HCT116 (cell line): ENCODE measurements around the gene CKAP2L. TPM values are rescaled to one million over a fixed set of nuclear protein-coding genes. Genes with fewer than 3 reads are reported as not detected.

Experiments used
- ATAC-seq: fragments of 200-7000 bp; cut with Tn5 transposase; 2 replicates; pipeline ENCODE4 v1.9.1; 2020; ENCODE audit warnings: mild to moderate bottlenecking, moderate library complexity
- BruUV-seq: library from RNA; stranded (reverse); fragments of 400-500 nt; replicated peaks from 2 replicates; lab custom pipeline; 2021; lab: Mats Ljungman, UMichigan
- CTCF ChIA-PET: fragments of 300-600 bp; sonication (Branson Sonifier 250); formaldehyde crosslinking; loops from one replicate; lab custom pipeline; 2021; ENCODE audit warnings: antibody characterized with exemption; lab: Charles Lee
- POLR2A ChIA-PET: fragments of 300-600, 350-600 bp; sonication (Branson Sonifier 250); formaldehyde crosslinking; loops from one replicate; lab custom pipeline; 2021; ENCODE audit warnings: antibody characterized with exemption; lab: Charles Lee
- RAD21 ChIA-PET, 2 experiments: fragments of 300-600 bp; sonication (Branson Sonifier 250); formaldehyde crosslinking; loops; one replicate each; lab custom pipeline; 2023; ENCODE audit warnings: low total read pairs in 2 of 2; ENCODE audit not compliant: uncharacterized antibody in 2 of 2, unreplicated experiment in 2 of 2, low non-redundant PET in 1 of 2; lab: Charles Lee
- DNase-seq: peaks from one replicate; pipeline ENCODE4 v3.0.0-alpha.2; 2010; ENCODE audit warnings: low read depth, low spot score
- H2AFZ ChIP-seq: fragments of 200-600 bp; shearing (Covaris generic), sonication (generic); 2 replicates; pipeline ENCODE4 v1.6.1; 2017; ENCODE audit warnings: low read depth, mixed run types, mixed read lengths, antibody characterized with exemption, low read length; ENCODE audit not compliant: poor library complexity, severe bottlenecking
- H3K27ac ChIP-seq: 2 replicates; pipeline ENCODE4 v1.5.1; 2012; ENCODE audit warnings: low read depth, low read length
- H3K27me3 ChIP-seq: fragments of 200-600 bp; sonication (generic); 2 replicates; pipeline ENCODE4 v1.6.1; 2016; ENCODE audit warnings: mixed run types, low read length, mixed read lengths; ENCODE audit not compliant: insufficient read depth
- H3K36me3 ChIP-seq, 2 experiments: fragments of 200-500 bp in 1 of 2; fragments of 200-600 bp in 1 of 2; sonication (Bioruptor generic) in 1 of 2; sonication (generic) in 1 of 2; 2 replicates each; pipeline versions ENCODE4 v1.5.1 to v1.6.1; 2014 to 2016; ENCODE audit warnings: low read length in 2 of 2, inconsistent platforms in 1 of 2, mixed read lengths in 1 of 2, mixed run types in 1 of 2; ENCODE audit not compliant: insufficient read depth in 2 of 2, control insufficient read depth in 1 of 2
- H3K4me1 ChIP-seq, 2 experiments: fragments of 200-600 bp in 1 of 2; sonication (generic) in 1 of 2; 2 replicates each; pipeline versions ENCODE4 v1.5.1 to v1.6.1; 2012 to 2017; ENCODE audit warnings: low read length in 2 of 2, inconsistent platforms in 1 of 2, mild to moderate bottlenecking in 1 of 2, mixed read lengths in 1 of 2, mixed run types in 1 of 2, moderate library complexity in 1 of 2; ENCODE audit not compliant: insufficient read depth in 2 of 2, control insufficient read depth in 1 of 2
- H3K4me2 ChIP-seq: fragments of 200-600 bp; sonication (generic); 2 replicates; pipeline ENCODE4 v1.6.1; 2017; ENCODE audit warnings: mixed run types, low read length, mixed read lengths
- H3K4me3 ChIP-seq, 2 experiments: fragments of 200-600 bp in 1 of 2; sonication (generic) in 1 of 2; replicated peaks in 1 of 2; 2 replicates each; pipeline ENCODE4 v1.5.1; 2011 to 2016; ENCODE audit warnings: low read length in 2 of 2, control low read depth in 1 of 2, low read depth in 1 of 2, mild to moderate bottlenecking in 1 of 2, mixed read lengths in 1 of 2, mixed run types in 1 of 2
- H3K79me2 ChIP-seq: fragments of 200-600 bp; sonication (generic); 2 replicates; pipeline ENCODE4 v1.6.1; 2017; ENCODE audit warnings: mild to moderate bottlenecking, mixed run types, low read length, moderate library complexity, mixed read lengths; ENCODE audit not compliant: insufficient read depth
- H3K9ac ChIP-seq: fragments of 200-600 bp; sonication (generic); 2 replicates; pipeline ENCODE4 v1.6.1; 2016; ENCODE audit warnings: low read length, mixed read lengths
- H3K9me2 ChIP-seq: fragments of 200-600 bp; sonication (generic), shearing (Covaris generic); 2 replicates; pipeline ENCODE4 v1.6.1; 2017; ENCODE audit warnings: mixed run types, mild to moderate bottlenecking, moderate library complexity; ENCODE audit not compliant: insufficient read depth
- H3K9me3 ChIP-seq, 2 experiments: fragments of 200-500 bp in 1 of 2; fragments of 200-600 bp in 1 of 2; sonication (Bioruptor generic) in 1 of 2; sonication (generic) in 1 of 2; 2 replicates each; pipeline ENCODE4 v1.6.1; 2014 to 2017; ENCODE audit warnings: low read length in 2 of 2, mixed read lengths in 2 of 2, inconsistent platforms in 1 of 2, low read depth in 1 of 2, mild to moderate bottlenecking in 1 of 2, mixed run types in 1 of 2, moderate library complexity in 1 of 2; ENCODE audit not compliant: control insufficient read depth in 1 of 2, insufficient read depth in 1 of 2
- H4K20me1 ChIP-seq: fragments of 200-600 bp; sonication (generic), shearing (Covaris generic); 2 replicates; pipeline ENCODE4 v1.6.1; 2017; ENCODE audit warnings: mixed run types, mild to moderate bottlenecking, moderate library complexity; ENCODE audit not compliant: insufficient read depth
- CBX3 ChIP-seq: IDR thresholded peaks from 2 replicates; pipeline ENCODE4 v1.6.1; 2012; ENCODE audit warnings: low read depth
- CTCF ChIP-seq, 3 experiments: fragments of 200-600 bp in 1 of 3; sonication (generic) in 1 of 3; IDR thresholded peaks in 2 of 3; conservative IDR thresholded peaks in 1 of 3; 2 replicates each; pipeline ENCODE4 v1.5.1; 2012 to 2017; ENCODE audit warnings: low read depth in 2 of 3, low read length in 2 of 3, antibody characterized with exemption in 1 of 3, borderline replicate concordance in 1 of 3, control low read depth in 1 of 3, mild to moderate bottlenecking in 1 of 3, mixed read lengths in 1 of 3, mixed run types in 1 of 3, moderate library complexity in 1 of 3; ENCODE audit not compliant: insufficient read depth in 1 of 3
- EGR1 ChIP-seq: IDR thresholded peaks from 2 replicates; pipeline ENCODE4 v1.6.1; 2012; ENCODE audit warnings: low read depth
- ELF1 ChIP-seq: IDR thresholded peaks from 2 replicates; pipeline ENCODE4 v1.6.1; 2012; ENCODE audit warnings: low read depth, borderline replicate concordance
- EZH2 ChIP-seq: fragments of 200-600 bp; sonication (generic); IDR thresholded peaks from 2 replicates; pipeline ENCODE4 v1.6.1; 2017; ENCODE audit warnings: antibody characterized with exemption, mixed run types
- EZH2phosphoT487 ChIP-seq: fragments of 200-600 bp; IDR thresholded peaks from 2 replicates; pipeline ENCODE4 v1.6.1; 2018; ENCODE audit warnings: antibody characterized with exemption, borderline replicate concordance
- FOSL1 ChIP-seq: IDR thresholded peaks from 2 replicates; pipeline ENCODE4 v1.6.1; 2012; ENCODE audit warnings: low read depth
- JUND ChIP-seq: IDR thresholded peaks from 2 replicates; pipeline ENCODE4 v1.6.1; 2012
- POLR2A ChIP-seq: IDR thresholded peaks from 2 replicates; pipeline ENCODE4 v1.7.0; 2011; ENCODE audit warnings: borderline replicate concordance; ENCODE audit not compliant: insufficient read depth, insufficient read length; ENCODE audit errors: extremely low read depth
- POLR2AphosphoS5 ChIP-seq: IDR thresholded peaks from 2 replicates; pipeline ENCODE4 v1.6.1; 2011; ENCODE audit warnings: mild to moderate bottlenecking, low read depth, low read length, moderate library complexity
- RAD21 ChIP-seq: IDR thresholded peaks from 2 replicates; pipeline ENCODE4 v1.6.1; 2012; ENCODE audit warnings: low read depth, mild to moderate bottlenecking
- REST ChIP-seq: IDR thresholded peaks from 2 replicates; pipeline ENCODE4 v1.6.1; 2012; ENCODE audit warnings: low read depth
- SIN3A ChIP-seq: IDR thresholded peaks from 2 replicates; pipeline ENCODE4 v1.6.1; 2012; ENCODE audit warnings: low read depth
- TCF7L2 ChIP-seq: IDR thresholded peaks from 2 replicates; pipeline ENCODE4 v1.7.0; 2011; ENCODE audit warnings: borderline replicate concordance, inconsistent platforms; ENCODE audit not compliant: insufficient read depth, insufficient read length; ENCODE audit errors: extremely low read depth
- YY1 ChIP-seq: IDR thresholded peaks from 2 replicates; pipeline ENCODE4 v1.6.1; 2011; ENCODE audit warnings: low read length, low read depth, moderate library complexity, mild to moderate bottlenecking; ENCODE audit not compliant: insufficient replicate concordance; ENCODE audit errors: extremely low read depth
- ZFX ChIP-seq: fragments of 450-650 bp; IDR thresholded peaks from 2 replicates; pipeline ENCODE4 v1.6.1; 2017
- ZNF274 ChIP-seq: fragments of 200-500 bp; sonication (Bioruptor generic); IDR thresholded peaks from 2 replicates; pipeline ENCODE4 v1.6.1; 2014; ENCODE audit warnings: mild to moderate bottlenecking, low read depth, low read length, inconsistent platforms
- intact Hi-C: fragments of 100-400 bp; cut with micrococcal nuclease; formaldehyde crosslinking; loops from 2 replicates; pipeline ENCODE4 v1.10.0; 2022
- total RNA-seq: library from RNA; stranded (reverse); gene quantifications from one replicate; pipeline ENCODE4 v1.2.1, GENCODE V29; 2021; ENCODE audit not compliant: unreplicated experiment
- TF ChIP-seq, protein P1 (sequence below): IDR thresholded peaks from 2 replicates; pipeline ENCODE4 v1.6.1; 2012

CKAP2L gene
- total RNA-seq, 1 experiment from 2014 or later = 27.5 TPM

- TF ChIP-seq POLR2AphosphoS5 = no peak
- no peak for TF ChIP-seq YY1
- TF ChIP-seq CBX3 = no peak
- TF ChIP-seq, protein P1, sequence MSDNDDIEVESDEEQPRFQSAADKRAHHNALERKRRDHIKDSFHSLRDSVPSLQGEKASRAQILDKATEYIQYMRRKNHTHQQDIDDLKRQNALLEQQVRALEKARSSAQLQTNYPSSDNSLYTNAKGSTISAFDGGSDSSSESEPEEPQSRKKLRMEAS = no peak
- no peak for TF ChIP-seq ELF1
- TF ChIP-seq RAD21 = no peak
- TF ChIP-seq JUND = no peak
- TF ChIP-seq TCF7L2 = no peak
- no peak for TF ChIP-seq ZFX
- no peak for TF ChIP-seq EGR1
- no peak for TF ChIP-seq ZNF274
These were observed 17.9 kb upstream of the CKAP2L start (continued) for GRCh38 chr2:112782234-112782799.

- no TSS peak for BruUV-seq
- Histone ChIP-seq H3K4me3 (no peak overlapping the region), H3K4me2 (no peak overlapping the region), H3K36me3 (no peaks in the 10 kb centered on the region), H3K79me2 (no peaks in the 10 kb centered on the region), H3K27me3 (no peaks in the 10 kb centered on the region), H4K20me1 (no peaks in the 10 kb centered on the region), H3K4me1 (peaks cover 0 to 10% of the 10 kb centered on the region in 2 experiments; a peak in 2 of 4 replicates), H3K27ac (no peak overlapping the region), H2AFZ (no peak overlapping the region), H3K9me3 (no peaks in the 10 kb centered on the region), H3K9me2 (no peaks in the 10 kb centered on the region), H3K9ac (no peak overlapping the region)
- ChIA-PET CTCF (no interaction called here), POLR2A (no interaction called here), RAD21 (no interaction called here)
- DNase-seq = no peak
- ATAC-seq = no peak
- intact Hi-C loops = no loop called here
- TF ChIP-seq JUND (no peak), TCF7L2 (no peak), YY1 (no peak), EZH2phosphoT487 (no peak), CBX3 (no peak), SIN3A (no peak), RAD21 (no peak), CTCF (IDR thresholded peaks at IDR 0.05 in 2 of 3, conservative IDR thresholded peaks at IDR 0.05 in 1 of 3; ENCODE audit: borderline replicate concordance in 1 of 3, insufficient read depth in 1 of 3, low read depth in 2 of 3, low read length in 2 of 3) (no peak), REST (no peak), POLR2A (no peak), FOSL1 (no peak), EZH2 (no peak)
- TF ChIP-seq, protein P1 = no peak
These were observed 15.2 kb upstream of the CKAP2L start for GRCh38 chr2:112779598-112779997.
